HCT116 (cell line): Measurements from ENCODE around the gene DPYSL4.

Experiments
- CBX3 ChIP-seq: IDR thresholded peaks from 2 replicates; pipeline ENCODE4 v1.6.1; 2012; ENCODE audit warnings: low read depth
- CTCF ChIP-seq, 3 experiments: fragments of 200-600 bp in 1 of 3; sonication (generic) in 1 of 3; IDR thresholded peaks in 2 of 3; conservative IDR thresholded peaks in 1 of 3; 2 replicates each; pipeline ENCODE4 v1.5.1; 2012 to 2017; ENCODE audit warnings: low read depth in 2 of 3, low read length in 2 of 3, antibody characterized with exemption in 1 of 3, borderline replicate concordance in 1 of 3, control low read depth in 1 of 3, mild to moderate bottlenecking in 1 of 3, mixed read lengths in 1 of 3, mixed run types in 1 of 3, moderate library complexity in 1 of 3; ENCODE audit not compliant: insufficient read depth in 1 of 3
- MAX ChIP-seq: IDR thresholded peaks from 2 replicates; pipeline ENCODE4 v1.6.1; 2012
- POLR2A ChIP-seq: IDR thresholded peaks from 2 replicates; pipeline ENCODE4 v1.7.0; 2011; ENCODE audit warnings: borderline replicate concordance; ENCODE audit not compliant: insufficient read depth, insufficient read length; ENCODE audit errors: extremely low read depth
- RAD21 ChIP-seq: IDR thresholded peaks from 2 replicates; pipeline ENCODE4 v1.6.1; 2012; ENCODE audit warnings: low read depth, mild to moderate bottlenecking
- REST ChIP-seq: IDR thresholded peaks from 2 replicates; pipeline ENCODE4 v1.6.1; 2012; ENCODE audit warnings: low read depth
- ZBTB33 ChIP-seq: IDR thresholded peaks from 2 replicates; pipeline ENCODE4 v1.6.1; 2011; ENCODE audit warnings: mild to moderate bottlenecking, low read length, moderate library complexity; ENCODE audit not compliant: insufficient replicate concordance; ENCODE audit errors: extremely low read depth

- no peak for TF ChIP-seq CTCF (IDR thresholded peaks at IDR 0.05 in 2 of 3, conservative IDR thresholded peaks at IDR 0.05 in 1 of 3; ENCODE audit: borderline replicate concordance in 1 of 3, insufficient read depth in 1 of 3, low read depth in 2 of 3, low read length in 2 of 3)
- no peak for TF ChIP-seq RAD21
- TF ChIP-seq CBX3 = no peak
- no peak for TF ChIP-seq POLR2A
- TF ChIP-seq REST = no peak
- no peak for TF ChIP-seq ZBTB33
- no peak for TF ChIP-seq MAX
These were observed 14.6 kb downstream of the DPYSL4 start for GRCh38 chr10:132201111-132201969.
